NCI-H2171 treated with DMSO at 0.1 percent for 48 hours (cell line): Measurements from ENCODE around the gene FGD5.
"Not testable (repeated sequence)": the region's sequence is repeated elsewhere in the genome, so short reads cannot be mapped to it uniquely, and the experiment has no call there.

Experiments used
- DNase-seq: peaks from one replicate; lab custom pipeline; 2025; lab: John Stamatoyannopoulos, UW

The FGD5 gene

DNA sequence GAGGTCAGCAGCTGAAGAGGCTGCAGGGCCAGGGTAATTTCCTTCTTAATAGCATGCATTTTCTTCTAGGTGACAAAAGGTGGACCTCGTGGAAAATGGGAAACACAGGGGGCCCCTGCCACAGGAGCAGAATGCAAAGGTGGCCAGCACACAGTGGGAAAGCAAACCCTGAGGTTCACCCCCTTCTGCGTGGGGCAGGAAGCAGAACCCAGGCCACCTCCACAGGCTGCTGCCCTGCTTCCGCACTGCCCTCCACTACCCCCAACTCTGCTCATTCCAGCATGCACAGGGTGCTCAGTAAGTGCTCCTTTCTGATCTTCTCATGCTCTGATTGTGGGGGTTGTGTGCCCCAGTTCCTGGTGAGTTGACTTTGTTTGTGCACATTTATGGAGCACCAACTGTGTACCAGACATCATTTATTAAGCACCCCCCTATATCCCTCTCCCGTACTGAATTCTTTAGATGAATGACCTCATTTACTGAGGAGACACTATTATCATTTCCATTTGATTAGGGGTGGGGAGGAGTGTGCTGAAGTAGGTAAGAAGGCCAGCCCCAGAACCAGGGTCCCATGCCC is 12.7 kb upstream of the FGD5 start:
- DNase-seq = no peak

DNA sequence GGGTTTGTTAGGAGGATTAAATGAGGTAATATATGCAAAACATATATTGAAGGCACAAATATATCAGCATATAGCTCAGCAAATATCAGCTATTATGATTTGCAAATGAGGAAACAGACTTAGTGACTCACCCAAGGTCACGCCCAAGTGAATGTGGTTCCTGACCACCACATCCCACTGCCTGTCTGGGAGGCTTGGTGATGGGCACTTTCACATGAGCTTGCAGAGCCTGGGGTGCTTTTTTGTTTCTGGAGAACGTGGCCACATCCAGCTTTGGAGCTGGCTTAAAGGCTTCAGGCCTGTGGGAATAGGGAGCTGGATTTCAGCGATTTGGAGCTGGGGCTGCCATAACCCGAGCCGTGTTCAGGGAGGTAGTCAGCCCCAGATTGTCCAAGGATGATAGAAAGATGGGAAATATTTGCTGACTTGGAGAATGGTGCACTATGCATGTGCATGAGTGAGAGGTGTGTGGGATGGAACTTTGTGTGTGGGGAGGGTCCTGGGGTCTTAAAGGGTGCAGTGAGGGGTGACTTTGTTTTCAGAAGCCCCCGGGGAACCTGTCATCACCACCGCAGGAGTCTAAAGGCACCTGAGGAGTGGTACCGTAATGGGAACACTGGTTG is 12.0 kb upstream of the FGD5 start:
- no peak for DNase-seq

DNA sequence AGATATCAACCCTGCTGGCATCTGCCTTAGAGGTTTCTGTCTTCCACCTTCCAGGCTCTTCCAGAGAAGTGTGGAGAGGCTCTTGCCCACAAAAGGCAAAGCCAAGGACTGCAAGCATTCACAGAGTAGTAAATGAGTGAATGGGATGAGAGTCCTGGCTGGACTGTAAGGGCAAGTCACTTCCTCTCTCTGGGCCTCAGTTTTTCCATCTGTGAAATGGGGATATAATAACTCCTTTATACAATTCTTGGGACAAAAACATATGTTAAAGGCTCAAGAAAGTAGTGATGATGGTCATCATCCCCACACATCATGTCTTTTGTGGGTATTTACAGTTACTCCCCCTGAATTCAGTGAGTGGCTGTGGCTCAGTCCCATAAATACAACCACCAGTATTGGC is 10.7 kb upstream of the FGD5 start:
- DNase-seq = no peak

DNA sequence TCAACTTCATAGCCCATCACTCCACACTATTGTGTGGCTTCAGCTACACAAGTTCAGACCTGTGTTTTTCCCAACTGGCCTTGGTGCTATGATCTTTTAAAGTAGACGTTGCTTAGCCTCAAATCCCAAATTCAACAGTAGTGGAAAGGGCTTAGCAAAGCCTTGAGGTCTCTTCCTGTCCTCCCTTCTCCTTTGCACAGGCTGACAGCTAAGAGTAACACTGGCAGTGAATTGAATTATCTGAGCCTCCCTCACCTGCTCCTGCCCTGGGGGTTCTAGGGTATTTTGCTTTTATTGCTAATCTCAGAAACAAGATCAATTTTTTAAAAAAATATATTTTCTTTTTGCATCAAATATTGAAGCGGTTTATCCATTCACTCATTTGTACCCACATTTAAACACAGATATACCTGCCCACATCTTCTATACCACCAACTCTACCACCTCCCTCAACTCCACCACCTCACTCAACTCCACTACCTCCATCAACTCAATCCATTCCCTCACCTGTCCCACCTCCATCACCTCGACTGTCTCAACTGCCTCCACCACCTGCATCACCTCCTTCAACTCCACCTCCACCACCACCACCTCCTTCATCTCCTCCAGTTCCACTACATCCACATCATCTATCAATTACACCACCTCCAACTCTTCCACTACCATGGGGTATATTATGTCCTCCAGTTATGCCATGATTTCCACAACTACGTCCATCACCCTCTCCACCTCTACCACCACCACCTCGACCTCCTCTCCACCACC is 10.1 kb upstream of the FGD5 start:
- DNase-seq = no peak

DNA sequence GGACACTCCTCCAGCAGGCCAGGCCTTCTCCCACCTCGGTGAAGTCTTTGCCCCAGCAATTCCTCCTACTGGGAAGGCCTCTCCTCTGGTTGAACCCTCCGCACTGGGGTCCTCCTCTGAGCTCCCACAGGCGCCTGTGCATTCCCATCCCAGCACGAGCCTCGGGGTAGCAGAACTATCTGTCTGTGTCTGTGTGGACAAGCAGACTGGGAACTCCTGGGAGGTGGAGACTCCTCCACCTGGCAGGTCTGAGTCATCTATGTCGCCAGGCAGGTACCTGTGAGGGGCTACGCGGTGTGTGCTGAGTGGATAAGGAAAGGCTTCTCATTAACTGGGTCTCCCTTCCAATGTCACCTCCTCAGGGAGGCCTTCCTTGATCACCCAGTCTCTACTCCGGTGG is 9.2 kb upstream of the FGD5 start:
- DNase-seq = not testable (repeated sequence)

DNA sequence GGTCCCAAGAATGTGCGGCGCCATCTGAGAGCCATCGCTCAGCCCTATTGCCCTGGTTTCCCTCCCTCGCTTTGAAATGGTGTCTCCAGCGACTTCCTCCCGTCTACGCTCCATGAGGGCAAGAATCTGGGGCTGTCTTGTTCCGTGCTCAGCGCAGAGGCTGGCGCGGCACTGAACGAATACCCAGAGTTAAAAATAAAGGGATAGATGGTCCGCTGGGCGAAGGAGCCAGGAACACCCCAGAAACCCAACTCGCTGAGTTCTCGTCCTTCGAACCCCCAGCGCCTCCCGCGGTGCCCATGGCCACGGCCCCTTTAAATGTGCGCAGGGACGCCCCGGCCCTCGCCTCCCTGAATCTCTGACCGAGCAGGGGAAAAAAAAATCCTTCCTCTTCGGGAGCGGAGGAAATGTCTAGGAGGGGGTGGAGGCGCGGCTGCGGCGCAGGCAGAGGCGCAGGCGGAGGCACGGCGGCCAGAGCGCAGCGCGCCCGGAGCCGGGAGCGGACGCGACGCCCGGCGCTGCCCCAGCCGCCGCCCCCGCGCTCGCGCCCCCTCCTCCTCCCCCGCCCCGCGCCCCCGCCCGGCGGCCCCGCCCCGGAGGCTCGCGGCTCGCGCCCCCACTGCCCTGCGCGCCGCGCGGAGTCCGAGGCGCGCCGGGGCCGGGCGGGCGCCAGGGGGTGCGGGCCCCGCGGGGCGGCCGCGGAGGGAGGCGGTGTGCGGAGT is 8.5 kb upstream of the FGD5 start:
- DNase-seq = no peak

DNA sequence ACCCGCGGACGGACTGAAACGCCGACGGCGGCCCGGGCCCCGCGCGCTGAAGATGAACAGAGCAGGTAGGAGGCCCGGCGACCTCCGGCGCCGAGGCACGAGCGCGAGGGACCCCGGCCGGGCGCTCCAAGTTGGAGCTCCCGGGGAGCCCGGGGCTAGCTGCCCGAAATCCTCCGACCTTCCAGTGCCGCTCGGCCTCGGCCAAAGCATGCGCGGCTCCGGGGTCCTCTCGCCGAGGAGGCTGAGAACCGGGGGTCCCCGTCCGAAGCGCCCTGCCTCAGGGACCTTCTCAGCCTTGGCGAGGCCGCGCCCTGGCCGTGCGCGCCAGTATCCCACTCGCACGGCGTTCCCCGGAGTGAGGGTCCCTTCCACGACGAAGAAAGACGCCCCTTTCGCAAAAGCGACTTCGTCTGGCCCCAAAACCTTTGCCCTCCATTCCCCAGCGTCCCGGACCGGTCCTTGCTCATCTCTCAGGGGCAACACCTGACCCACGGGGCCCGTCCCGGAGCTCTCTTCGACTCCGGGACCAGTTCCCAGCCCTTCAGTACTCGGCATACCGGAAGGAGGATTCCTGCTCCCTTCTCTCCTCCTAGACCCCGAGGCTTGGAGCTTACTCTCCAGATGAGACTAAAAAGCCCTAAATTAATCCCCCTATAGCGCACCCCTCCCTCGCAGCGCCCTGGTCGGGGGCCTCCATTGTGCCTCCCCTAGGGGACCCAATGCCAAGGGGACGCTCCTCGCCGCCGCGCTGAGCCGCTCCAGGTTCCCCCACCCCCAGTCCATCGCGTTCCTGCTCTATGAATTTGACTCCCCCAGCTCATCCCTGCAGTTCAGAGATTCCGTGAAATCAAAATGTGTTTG is 7.7 kb upstream of the FGD5 start:
- DNase-seq = no peak

DNA sequence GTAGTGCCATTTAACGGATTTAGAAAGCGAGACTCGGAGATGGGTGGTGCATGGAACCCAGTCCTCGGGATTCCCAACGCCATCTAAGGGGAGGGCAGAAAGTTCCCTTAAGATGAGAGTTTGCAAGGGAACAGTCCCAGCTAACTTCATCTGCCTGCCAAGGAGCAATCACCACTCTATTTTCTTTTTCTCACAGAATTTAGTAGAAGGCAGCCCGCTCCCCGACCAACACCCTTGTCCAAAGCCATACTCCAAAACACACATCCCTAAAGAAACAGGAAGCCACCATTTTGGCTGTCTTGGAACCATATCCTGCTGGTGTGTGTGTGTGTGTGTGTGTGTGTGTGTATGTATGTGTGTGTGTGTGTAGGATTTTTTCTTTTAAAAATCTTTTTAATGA is 7.1 kb upstream of the FGD5 start:
- no peak for DNase-seq

DNA sequence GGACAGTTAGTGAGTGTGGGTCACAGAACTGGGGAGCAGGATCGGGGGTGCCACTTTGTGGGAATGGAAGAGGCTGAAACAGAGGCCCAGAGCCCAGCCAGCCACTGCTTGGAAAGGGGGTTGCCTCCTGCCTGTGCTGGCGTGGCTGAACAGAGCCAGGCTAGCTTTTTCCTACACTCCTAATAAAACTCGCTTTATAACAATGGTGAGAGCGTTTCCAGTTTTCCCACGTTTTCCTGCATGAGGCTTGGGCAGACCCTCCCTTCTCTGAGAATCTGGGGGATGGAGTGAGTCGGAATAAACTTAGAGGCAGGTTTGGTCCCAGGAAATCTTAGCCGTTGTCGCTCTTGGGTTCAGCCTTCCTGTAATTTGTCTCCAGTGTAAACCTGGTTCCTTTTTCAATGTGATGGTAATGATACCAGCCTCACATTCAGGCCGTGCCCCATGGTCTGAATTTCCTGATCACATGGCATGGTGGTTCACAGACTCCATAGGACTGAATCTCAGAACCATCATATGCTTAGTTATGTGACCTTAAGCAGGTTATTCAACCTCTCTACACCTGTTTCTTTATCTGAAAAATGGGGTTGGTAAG is 6.5 kb upstream of the FGD5 start:
- no peak for DNase-seq

DNA sequence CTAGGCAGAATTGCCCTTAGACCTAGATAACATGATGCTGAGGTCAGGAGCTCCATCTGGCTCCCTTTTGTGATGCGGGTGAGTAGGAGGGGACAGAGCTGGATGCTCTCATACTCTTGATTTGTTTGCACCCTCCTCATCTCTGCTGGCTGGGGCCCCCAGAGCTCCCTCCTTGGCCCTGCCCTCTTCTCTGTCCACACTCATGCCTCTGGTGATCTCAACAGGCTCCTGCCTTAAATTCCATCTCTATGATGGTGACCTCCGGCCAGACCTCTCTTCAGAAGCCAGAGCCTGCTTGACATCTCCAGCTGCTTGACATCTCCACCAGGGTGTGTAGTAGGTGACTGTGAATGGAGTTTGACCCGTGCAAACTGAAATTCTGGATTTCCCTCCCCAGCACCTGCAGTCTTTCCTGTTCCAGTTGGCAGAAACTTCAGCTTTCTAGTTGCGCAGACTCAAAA is 4.3 kb upstream of the FGD5 start:
- DNase-seq = no peak

DNA sequence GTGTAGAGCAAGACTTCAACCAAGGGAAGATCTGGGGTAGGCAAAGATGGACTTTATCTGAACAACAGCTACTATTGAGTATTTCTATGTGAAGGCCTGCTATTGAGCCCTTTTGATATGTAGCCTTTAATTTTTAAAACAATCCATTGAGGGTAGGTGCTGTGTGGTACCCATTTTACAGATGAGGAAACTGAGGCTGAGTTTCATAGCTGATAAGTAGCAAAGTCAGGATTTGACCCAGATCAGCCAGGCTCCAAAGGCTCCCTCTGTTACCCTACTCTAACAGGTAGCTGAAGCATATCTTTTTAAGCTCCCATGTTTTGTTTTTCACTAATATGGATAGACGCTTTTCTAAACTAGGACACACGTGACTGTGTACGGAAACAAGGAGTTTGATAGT is 2.4 kb upstream of the FGD5 start:
- no peak for DNase-seq

DNA sequence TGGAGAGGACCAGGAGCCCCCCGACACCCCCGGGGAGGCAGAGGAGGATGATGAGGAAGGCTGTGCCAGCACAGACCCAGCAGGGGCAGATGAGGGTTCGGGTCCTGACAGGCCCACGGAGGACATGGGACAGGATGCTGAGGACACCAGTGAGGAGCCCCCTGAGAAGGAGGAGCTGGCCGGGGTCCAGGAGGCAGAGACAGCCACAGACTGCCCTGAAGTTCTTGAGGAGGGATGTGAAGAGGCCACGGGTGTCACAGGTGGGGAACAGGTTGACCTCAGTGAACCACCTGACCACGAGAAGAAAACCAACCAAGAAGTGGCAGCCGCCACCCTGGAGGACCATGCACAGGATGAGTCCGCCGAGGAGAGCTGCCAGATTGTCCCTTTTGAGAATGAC is 909 bp downstream of the FGD5 start:
- no peak for DNase-seq

DNA sequence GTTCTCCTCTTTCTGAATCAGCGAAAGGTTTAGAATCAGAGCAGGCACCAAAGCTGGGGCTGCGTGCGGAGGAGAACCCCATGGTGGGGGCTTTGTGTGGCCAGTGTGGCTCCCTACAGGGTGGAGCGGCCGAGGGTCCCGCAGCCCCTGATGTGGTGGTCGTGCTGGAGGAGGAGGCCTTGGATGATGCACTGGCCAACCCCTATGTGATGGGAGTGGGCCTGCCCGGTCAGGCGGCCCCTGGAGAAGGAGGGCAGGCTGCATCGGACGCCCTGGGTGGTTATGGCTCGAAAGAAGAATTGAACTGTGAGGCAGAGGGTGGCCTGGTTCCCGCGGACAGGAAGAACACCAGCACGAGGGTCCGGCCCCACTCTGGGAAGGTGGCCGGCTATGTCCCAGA is 1.4 kb downstream of the FGD5 start:
- DNase-seq = no peak

DNA sequence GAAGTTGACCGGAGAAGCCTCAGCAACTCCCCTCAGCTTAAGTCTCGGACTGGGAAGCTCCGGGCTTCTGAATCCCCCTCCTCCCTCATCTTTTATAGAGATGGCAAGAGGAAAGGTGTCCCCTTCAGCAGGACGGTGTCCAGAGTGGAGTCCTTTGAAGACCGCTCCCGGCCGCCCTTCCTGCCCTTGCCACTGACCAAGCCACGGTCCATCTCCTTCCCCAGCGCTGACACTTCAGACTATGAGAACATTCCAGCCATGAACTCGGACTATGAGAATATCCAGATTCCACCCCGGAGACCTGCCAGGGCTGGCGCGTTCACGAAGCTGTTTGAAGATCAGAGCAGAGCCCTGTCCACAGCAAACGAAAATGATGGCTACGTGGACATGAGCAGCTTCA is 2.4 kb downstream of the FGD5 start:
- DNase-seq = no peak

DNA sequence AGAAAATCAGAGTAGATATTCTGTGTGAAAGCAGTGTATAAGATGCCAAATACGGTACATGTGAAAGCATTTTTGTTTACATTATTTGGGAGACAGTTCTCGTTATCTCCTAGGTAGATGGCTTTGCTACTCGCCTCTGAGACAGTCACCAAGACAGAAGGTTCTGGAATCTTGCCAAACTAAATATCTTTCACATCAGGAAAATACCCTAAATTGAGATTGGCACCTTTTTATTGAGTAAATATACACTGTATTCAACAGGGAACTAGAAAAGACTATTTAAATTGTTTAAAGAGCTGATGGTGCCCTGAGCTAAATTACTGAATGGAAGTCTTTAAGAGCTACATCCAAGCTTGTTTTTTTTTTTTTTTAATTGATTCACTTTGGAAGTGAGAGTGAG is 3.4 kb downstream of the FGD5 start:
- DNase-seq = no peak

DNA sequence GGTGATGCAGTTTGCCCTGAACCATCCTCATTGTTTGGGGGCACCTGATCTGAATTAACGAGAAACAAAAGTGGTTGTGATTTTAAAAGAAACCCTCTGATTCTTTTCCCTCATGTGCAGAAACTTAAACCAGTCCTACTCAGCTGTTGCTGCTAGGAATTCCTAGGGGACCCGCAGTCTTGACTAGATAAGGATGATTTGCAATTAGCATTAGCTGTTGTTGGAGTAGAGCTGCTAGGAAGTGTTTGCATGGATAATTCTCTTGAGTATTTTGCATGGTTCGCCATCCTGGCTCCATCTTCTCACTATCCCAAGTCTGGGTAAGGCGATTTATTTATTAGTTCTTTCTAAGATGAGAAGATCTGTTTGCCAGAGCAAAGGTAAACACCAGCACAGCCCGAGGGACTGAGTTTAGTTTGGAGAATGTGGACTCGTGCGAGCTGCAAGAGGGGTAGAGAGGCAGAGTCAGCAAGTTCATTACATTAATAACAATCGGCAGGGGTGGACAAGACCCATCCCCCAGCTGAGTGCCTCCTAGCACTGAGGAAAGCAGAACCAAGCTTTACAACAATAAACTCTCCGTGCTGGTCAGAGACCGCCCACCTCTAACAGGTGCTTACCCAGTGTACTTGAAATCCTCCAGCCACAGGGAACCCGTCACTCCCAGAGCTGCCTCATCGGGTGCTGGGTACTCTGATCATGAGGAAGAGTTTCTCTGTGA is 4.1 kb downstream of the FGD5 start:
- DNase-seq = no peak

DNA sequence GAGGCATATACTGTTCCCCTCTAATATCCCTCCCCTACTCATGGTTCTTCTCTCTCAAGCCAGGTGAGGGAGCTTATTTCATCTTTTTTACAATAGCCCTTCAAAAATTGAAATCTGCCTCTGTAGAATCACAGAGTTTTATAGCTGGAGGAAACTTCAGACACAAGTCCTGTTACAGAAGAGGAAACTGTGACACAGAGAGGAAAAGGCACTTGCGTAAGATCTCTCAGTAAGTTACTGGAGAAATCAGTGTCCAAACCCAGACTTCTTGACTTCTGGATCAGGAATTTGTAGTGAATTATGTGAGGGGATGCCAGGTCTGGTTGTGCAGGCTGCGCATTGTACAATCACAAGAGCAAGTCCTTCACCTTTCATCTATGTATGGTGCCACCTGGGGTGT is 4.6 kb downstream of the FGD5 start:
- no peak for DNase-seq

DNA sequence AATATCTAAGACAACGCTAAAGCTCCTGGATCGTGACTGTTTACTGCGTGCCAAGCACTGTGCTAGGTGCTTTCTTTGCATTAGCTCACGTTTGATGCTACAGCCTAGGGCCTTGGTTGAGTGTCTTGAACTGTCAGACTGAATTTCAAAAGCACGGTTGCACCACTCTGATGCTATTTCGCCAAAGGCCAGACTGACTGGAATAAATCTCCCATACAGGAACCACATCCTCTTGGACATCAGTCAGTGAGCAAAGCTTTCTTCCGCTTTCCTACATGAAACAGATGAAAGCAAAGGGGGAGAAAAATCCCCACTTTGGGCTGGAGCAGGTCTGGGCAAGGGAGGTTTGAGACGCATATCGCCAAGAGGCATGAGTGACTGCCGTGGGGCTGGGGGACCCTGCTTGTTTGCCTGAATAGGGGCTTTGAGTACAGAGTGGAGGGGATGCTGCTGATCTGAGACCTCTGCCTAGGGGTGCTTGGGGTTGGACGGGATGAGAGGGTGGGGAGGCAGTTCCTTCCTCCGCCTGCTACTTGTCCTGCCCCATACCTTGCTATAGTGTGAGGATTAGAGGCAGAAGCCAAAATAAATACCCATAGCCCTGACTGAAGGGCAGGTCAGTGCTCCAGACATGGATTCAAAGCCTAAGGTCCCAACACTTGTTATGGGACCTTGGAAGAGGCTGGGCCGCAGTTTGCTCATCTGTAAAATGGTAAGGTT is 5.3 kb downstream of the FGD5 start:
- DNase-seq = no peak

DNA sequence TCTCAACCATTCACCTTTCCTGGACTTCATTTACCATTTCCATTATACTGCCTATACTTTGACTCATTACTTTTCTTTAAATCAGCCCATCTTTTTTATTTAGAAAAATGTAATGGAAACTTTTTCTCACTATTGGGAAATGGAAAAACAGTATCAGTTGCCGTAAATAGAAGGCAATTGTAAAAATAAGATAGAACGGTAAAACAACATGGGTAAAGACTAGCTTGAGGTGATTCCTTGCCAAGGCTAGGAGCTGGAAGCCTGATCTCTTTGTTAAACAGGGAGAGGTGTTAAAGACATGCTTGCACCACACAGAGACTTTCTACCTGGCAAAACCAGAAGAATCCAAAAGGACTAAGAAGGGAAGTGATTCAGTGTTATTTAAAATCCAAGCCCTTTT is 5.9 kb downstream of the FGD5 start:
- DNase-seq = no peak

DNA sequence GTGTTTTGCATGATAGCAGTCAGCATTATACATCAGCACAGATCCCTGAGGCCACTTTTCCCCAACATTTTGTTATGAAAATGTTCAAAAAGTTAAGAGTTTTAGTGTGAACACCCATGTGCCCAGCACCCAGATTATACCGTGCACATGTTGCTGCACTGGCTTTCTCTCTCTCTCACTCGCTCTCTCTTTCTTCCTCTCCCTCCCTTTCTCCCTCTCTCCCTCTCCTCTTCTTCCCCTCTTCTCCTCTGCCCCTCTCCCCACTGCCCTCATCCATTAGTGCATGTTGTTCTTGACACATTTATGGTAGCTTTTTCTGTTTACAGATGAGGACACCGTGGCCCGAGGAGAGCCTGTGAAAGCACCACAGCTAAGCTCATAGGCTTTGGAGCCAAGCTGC is 7.3 kb downstream of the FGD5 start:
- DNase-seq = no peak
